Loucy (cell line): ENCODE results near the gene PIM3.

Experiments
- H2AFZ ChIP-seq: fragments of 200-600 bp; sonication (generic); 2 replicates; pipeline ENCODE4 v1.6.0; 2016; ENCODE audit warnings: antibody characterized with exemption, mild to moderate bottlenecking, low read length, moderate library complexity
- H3F3A ChIP-seq: fragments of 200-600 bp; 2 replicates; pipeline ENCODE4 v1.6.0; 2016; ENCODE audit warnings: antibody characterized with exemption, low read depth, mild to moderate bottlenecking
- H3K27me3 ChIP-seq: fragments of 200-600 bp; sonication (generic); 2 replicates; pipeline ENCODE4 v1.6.1; 2014; ENCODE audit warnings: low read length, mild to moderate bottlenecking; ENCODE audit not compliant: insufficient read depth, poor library complexity, severe bottlenecking
- H3K36me3 ChIP-seq: fragments of 200-600 bp; sonication (generic); 2 replicates; pipeline ENCODE4 v1.6.1; 2016; ENCODE audit warnings: low read length; ENCODE audit not compliant: insufficient read depth
- H3K4me1 ChIP-seq: fragments of 200-600 bp; sonication (generic); 2 replicates; pipeline ENCODE4 v1.5.1; 2014; ENCODE audit warnings: low read length, mild to moderate bottlenecking; ENCODE audit not compliant: insufficient read depth, poor library complexity, severe bottlenecking
- H3K4me2 ChIP-seq: fragments of 200-600 bp; sonication (generic); 2 replicates; pipeline ENCODE4 v1.6.0; 2014; ENCODE audit warnings: antibody characterized with exemption, low read length, low read depth, mild to moderate bottlenecking; ENCODE audit not compliant: poor library complexity, severe bottlenecking
- H3K4me3 ChIP-seq: fragments of 200-600 bp; sonication (generic); 2 replicates; pipeline ENCODE4 v1.5.1; 2014; ENCODE audit warnings: low read length, mild to moderate bottlenecking, mixed read lengths; ENCODE audit not compliant: poor library complexity, severe bottlenecking
- H3K79me2 ChIP-seq: fragments of 200-600 bp; sonication (generic); 2 replicates; pipeline ENCODE4 v1.6.1; 2014; ENCODE audit warnings: low read length; ENCODE audit not compliant: insufficient read depth
- H3K9ac ChIP-seq: fragments of 200-600 bp; sonication (generic); 2 replicates; pipeline ENCODE4 v1.6.0; 2014; ENCODE audit warnings: mild to moderate bottlenecking, low read depth, low read length, moderate library complexity; ENCODE audit not compliant: poor library complexity, severe bottlenecking
- H3K9me2 ChIP-seq: fragments of 200-600 bp; sonication (generic); replicated peaks from 2 replicates; pipeline ENCODE4 v1.6.1; 2016; ENCODE audit warnings: low read depth, low read length, mixed read lengths
- H3K9me3 ChIP-seq: fragments of 200-600 bp; sonication (generic); 2 replicates; pipeline ENCODE4 v1.6.1; 2014; ENCODE audit warnings: mild to moderate bottlenecking, antibody characterized with exemption, low read length, low read depth; ENCODE audit not compliant: insufficient read depth
- H4K20me1 ChIP-seq: fragments of 200-600 bp; sonication (generic); 2 replicates; pipeline ENCODE4 v1.6.0; 2014; ENCODE audit warnings: antibody characterized with exemption, low read length, mild to moderate bottlenecking; ENCODE audit not compliant: insufficient read depth, poor library complexity, severe bottlenecking
- CTCF ChIP-seq: fragments of 200-600 bp; sonication (generic); conservative IDR thresholded peaks from 2 replicates; pipeline ENCODE4 v1.5.1; 2014; ENCODE audit warnings: mild to moderate bottlenecking, antibody characterized with exemption, low read length
- EZH2phosphoT487 ChIP-seq: fragments of 200-600 bp; IDR thresholded peaks from 2 replicates; pipeline ENCODE4 v1.6.1; 2018; ENCODE audit warnings: antibody characterized with exemption, mild to moderate bottlenecking, moderate library complexity, borderline replicate concordance

PIM3 gene

GRCh38 chr22:49963647-49964026 is 3.1 kb downstream of the PIM3 start:
- Histone ChIP-seq H3K27me3 (no peaks in the 10 kb centered on the region), H3K9me3 (no peaks in the 10 kb centered on the region), H3K9me2 (no peaks in the 10 kb centered on the region), H3K79me2 (peaks cover 60% of the 10 kb centered on the region), H3K36me3 (peaks cover 16% of the 10 kb centered on the region; the same call in 1 of the 2 replicates), H2AFZ (no peak overlapping the region), H3K4me2 (peak overlapping the region; percentile 83), H3K4me1 (peaks cover 31% of the 10 kb centered on the region), H4K20me1 (peaks cover 42% of the 10 kb centered on the region), H3K9ac (no peak overlapping the region), H3K4me3 (peak overlapping the region; percentile 93), H3F3A (no peaks in the 10 kb centered on the region)
- no peak for TF ChIP-seq EZH2phosphoT487
- TF ChIP-seq CTCF = no peak

- H3K79me2 ChIP-seq = peaks cover 60% of the 10 kb centered on the region
- H3K36me3 ChIP-seq = peaks cover 16% of the 10 kb centered on the region; the same call in 1 of the 2 replicates
- no peaks in the 10 kb centered on the region for H3K27me3 ChIP-seq
- no peaks in the 10 kb centered on the region for H3K9me3 ChIP-seq
- H3F3A ChIP-seq = no peaks in the 10 kb centered on the region
- no peaks in the 10 kb centered on the region for H3K9me2 ChIP-seq
- H2AFZ ChIP-seq = no peak overlapping the region
- H3K4me3 ChIP-seq = peak overlapping the region; percentile 93
- peaks cover 42% of the 10 kb centered on the region for H4K20me1 ChIP-seq
- H3K4me2 ChIP-seq = peak overlapping the region; percentile 83
- no peak overlapping the region for H3K9ac ChIP-seq
- TF ChIP-seq CTCF = no peak
- TF ChIP-seq EZH2phosphoT487 = no peak
- H3K4me1 ChIP-seq = peaks cover 24% of the 10 kb centered on the region
Observed at GRCh38 chr22:49964136-49965090, 3.8 kb downstream of the PIM3 start.

GRCh38 chr22:49965091-49966040 is 4.8 kb downstream of the PIM3 start:
- no peaks in the 10 kb centered on the region for H3K9me3 ChIP-seq
- H4K20me1 ChIP-seq = peaks cover 42% of the 10 kb centered on the region
- no peaks in the 10 kb centered on the region for H3K9me2 ChIP-seq
- no peak overlapping the region for H3K4me2 ChIP-seq
- no peaks in the 10 kb centered on the region for H3K27me3 ChIP-seq
- H3K36me3 ChIP-seq = peaks cover 16% of the 10 kb centered on the region; the same call in 1 of the 2 replicates
- no peak overlapping the region for H3K9ac ChIP-seq
- peaks cover 24% of the 10 kb centered on the region for H3K4me1 ChIP-seq
- H3K79me2 ChIP-seq = peaks cover 53% of the 10 kb centered on the region
- H3K4me3 ChIP-seq = no peak overlapping the region
- no peak overlapping the region for H2AFZ ChIP-seq
- TF ChIP-seq CTCF = no peak
- TF ChIP-seq EZH2phosphoT487 = no peak
- H3F3A ChIP-seq = no peaks in the 10 kb centered on the region
